Stimulated activated CD4-positive, alpha-beta T cell treated with anti-CD3 and anti-CD28 coated beads, Interleukin-12 subunit alpha, Interleukin-12 subunit beta, amount 100 ng/mL, for 4 hours (primary cell): ENCODE results near the gene RASSF1.

Experiments used
- DNase-seq: peaks from one replicate; pipeline ENCODE4 v3.0.0-alpha.2; 2020

Gene RASSF1

GRCh38 chr3:50340448-50341329, at the start of gene RASSF1:
RASSF1 (minus strand) TSS chr3:50340836; CDS start chr3:50340805, 31 bp downstream.
- DNase-seq: peak; percentile 64

- DNase-seq: no peak
These were observed 48.8 kb upstream of the RASSF1 start for GRCh38 chr3:50389414-50389767.

DNA sequence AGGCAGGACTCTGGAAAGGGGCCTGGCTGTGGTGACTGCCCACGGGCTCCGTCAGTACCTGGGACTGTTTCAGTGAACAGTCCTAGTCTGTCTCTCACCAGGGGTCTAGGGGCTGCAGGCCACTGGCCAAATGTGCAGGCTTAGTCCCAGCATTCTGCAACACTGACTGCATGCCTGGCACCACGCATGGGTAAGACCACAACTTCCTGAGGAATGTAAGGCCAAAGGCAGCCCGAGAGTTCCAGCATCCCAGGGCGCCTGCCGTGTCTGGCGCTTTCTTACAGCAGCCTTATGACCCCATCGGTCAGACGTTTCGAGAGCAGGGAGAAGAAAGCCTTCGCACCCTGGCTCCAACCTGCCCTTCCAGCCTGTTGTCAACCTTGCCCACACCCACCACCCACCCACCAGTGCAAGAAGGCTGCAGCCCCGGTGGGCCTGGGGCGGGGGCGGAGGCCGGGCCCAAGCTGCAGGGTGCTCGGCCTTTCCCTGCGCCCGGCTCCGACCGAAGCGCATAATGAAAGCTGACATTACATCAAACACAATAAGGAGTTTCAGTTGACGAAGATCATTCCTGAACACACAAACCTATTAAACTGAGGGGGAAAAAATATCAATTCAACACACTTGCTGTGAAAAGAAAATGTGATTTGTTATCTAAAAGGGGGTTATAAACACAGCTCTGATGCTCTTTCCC, 48.2 kb upstream of the RASSF1 start:
- no peak for DNase-seq

DNA sequence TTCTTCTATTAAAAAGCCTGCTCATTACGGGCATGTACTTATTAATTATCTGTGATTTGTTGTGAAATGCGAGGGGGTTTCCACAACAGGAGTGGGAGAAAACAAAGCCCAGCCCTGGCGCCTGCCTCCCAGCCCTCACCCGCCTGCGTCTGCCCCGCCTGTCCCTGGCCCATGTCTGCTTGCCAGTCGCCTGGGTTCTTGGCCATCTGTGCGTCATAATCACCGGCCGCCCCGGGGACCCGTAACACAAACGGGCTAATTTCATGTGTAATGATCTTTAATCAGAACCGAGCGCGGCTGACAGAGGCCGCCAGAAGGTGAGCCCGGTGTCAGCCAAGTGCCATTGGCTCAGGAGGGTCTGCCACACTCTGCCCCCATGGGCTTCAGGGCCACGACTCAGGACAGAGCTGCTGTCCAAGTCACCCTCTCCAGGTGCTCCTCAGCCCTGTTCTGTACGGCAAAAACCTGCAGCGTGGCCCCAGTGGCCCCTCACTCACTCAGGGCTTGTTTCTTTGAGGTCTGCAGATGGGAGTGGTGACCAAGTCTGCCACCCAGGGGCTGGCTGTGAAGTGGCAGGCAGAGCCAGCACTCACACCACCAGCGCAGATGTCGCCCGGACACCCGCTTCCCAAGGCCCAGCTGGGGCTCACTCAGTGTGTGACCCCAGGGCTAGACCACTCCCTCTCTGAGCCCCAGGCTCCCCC, 47.5 kb upstream of the RASSF1 start:
- no peak for DNase-seq

GRCh38 chr3:50385754-50386153, 45.1 kb upstream of the RASSF1 start:
- DNase-seq: no peak

DNA sequence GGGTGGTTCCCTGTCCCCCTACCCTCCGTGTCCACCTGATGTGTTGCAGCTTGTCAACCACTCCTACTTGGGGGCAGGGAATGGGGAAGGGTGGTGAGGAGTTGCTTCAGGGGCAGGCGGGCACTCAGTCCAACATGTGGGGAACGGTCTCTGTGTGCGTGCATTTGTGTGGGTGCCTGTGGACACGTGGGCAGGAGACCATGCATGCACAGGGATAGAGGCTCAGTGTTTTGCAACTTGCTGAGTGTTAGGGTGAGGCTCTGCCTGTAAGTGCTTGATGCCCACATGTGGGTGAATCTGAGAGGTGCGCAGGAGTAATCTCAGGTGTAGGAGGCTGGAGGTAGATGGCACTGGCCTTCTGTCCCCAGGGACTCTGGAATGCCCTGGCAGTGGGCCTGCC, 43.1 kb upstream of the RASSF1 start:
- no peak for DNase-seq

DNA sequence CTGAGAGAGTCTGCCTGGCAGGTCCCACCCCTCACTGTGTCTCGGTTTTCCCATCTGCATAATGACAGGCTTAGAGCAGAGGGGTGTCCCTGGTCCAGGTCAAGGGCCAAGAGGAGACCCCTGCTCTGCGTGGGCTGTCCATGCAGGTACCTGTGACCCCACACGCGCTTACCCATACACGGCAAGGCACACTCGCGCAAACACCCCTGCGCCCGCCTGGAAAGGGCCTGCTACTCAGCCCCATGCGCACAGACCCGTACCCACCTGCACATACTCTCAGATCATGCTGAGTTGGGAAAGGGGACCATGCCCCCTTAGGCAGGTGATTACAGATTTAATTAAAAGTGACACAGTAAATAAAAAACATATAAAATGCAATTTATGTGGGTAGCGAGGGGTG, 42.1 kb upstream of the RASSF1 start:
- no peak for DNase-seq

GRCh38 chr3:50381383-50381782, 40.7 kb upstream of the RASSF1 start:
- no peak for DNase-seq

DNA sequence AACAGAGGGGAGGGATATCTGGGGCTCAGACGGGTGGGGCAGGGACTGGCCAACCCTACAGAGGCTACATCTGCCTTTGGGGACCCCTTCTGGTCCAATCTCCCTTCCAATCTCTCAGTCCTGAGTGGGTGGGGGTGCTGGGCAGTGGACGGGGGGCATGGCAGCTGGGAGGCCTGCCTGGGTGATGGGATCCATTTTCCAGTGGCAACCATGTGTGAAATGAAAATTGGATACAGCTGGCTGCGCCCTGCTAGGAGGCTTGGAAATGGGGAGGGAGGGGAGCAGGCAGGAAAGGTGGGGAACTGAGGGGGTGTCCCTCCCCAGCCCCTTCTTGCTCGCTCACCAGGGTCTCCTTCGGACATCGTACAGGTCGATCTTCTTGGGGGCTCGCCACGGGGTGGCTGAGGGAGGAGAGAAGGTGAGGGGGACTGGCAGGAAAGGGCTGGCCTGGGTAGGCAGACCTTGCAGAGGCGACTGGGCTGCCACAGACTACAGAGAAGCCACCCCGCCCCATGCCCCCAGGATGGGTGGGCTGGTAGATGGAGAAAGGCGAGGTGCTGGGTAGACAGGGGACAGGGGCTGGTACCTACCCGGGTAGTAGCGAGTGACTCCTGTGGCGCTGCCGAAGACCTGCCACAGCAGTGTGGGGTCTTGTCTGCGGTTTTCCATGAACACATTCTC, 39.9 kb upstream of the RASSF1 start:
- no peak for DNase-seq

GRCh38 chr3:50378757-50379156, 38.1 kb upstream of the RASSF1 start:
- no peak for DNase-seq

DNA sequence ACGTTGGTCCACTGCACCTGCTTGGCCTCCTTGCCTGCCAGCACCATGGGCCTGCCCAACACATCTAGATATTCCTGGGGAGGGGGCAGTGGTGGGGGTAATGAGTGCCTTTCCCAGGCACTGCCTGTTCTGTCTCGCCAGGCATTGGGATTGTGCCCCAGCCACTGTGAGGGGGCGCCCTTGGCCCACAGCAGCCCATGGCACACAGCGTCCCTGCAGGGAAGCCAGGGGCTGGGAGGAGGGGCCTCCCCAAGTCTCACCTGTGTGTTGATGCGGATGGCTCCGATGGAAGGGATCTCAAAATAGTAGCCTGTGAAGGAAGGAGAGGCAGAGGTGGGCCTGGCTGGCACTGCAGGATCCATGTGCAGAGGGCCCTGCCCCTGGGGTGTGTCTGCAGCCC, 37.4 kb upstream of the RASSF1 start:
- no peak for DNase-seq

DNA sequence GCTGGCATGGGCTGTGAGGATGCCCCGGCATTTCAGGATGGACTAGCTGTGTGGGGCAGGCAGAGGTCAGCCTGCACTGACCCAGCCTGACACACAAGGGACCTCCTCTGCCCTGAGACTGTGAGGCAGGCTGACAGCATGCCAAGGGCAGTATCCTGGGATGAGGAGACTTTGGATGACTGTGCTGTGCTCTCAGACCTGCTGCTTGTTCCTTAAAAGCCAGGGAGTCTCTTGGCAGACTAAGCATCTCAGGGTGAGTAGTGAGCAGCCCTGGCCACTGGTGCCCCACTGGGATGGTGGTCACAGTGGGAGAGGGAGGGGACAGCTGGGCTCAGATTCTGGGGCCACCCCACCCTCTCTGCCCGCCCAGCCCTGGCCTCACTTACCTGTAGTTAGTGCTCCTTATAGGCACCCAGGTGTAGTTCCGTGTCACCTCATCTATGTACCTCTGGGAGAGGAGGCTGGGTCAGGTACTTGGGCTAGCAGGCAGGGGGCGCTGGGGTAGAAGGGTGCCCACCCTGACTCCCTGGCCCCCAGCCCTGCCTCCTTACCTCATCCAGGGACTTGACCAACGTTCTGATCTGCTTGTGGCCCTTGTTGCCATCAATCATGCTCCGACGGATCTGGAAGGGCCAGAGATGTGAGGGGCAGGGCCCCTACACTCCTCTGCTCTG, 34.8 kb upstream of the RASSF1 start:
- no peak for DNase-seq

DNA sequence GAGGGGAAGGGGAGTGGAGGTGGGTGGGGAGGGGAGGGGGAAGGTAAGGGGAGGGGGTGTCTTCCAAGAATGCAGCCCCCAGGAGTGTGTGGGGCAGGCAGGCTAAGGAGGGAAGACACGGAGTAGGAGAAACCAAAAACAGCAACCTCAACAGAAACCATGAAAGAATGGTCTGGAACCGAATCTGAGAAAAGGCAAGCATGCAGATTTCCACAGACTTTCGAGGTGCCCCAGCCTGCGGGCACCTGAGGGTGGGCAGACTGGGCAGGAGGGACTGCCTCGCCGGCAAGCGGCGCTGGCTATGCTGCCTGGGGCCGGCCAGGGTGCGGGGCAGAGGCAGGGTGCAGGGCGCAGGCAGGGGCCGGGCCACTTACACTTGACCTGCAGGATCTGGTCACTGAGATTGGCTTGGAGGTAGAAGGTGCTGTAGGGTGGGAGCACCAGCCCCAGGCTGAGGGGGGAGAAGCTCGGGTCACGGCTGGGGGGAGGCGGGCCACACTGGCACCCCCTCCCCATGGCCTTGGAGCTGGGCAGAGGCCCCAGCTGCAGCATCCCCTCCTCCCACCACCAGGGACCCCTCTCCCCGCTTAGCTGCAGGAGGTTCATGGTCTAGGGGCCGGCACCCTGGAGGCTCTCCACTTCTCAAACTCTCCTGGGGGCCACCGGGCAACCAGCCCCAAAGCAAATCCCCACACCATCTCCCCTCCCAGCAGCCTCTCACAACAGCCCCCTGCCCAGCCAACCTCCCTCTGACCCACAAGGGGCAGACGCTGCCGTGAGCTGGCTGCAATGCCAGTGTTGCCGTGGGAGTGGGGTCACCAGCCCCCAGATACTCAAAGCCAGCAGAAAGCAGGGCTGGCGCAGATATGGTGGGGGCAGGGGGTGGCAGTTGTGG, 34.0 kb upstream of the RASSF1 start:
- no peak for DNase-seq

DNA sequence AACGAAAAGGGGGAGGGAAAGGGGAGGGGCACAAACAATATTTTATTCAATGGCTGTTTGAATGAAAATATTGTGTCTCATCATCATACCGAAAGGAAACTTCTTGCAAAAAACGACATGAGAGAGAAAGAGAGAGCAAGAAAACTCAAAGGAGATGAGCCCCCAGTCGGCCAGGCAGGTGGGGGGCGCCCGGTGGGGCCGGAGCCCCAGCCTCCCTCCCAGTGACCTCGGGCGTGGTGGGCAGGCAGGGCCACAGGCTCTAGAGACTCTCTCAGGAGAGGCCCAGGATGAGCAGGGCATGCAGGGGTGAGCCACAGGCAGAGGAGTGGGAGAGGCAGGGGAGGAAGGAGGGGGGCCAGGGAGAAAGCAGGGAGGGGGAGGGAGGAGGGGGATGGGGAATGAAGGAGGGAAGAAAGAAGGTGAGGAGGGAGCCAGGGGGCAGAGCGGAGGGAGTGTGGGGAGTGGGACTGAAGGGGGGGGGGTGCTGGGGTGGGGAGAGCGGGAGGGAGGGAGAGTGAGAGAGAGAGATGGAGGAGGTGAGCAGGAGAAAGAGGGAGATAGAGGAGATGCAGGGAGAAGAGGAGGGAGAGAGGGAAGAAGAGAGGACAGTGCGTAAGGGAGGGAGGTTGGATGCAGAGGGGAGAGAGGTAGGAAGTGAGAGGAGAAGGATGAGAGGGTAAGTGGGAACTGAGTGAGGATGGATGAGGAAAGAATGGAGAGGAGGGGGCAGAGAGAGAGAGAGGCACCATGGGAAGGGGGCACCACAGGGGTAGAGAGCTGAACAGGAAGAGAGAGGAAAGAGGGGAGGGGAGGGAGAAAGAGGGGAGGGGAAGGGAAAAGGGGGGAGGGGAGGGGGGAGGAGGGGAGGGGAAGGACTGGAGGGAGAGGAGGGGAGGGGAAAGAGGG, 32.8 kb upstream of the RASSF1 start:
- no peak for DNase-seq

DNA sequence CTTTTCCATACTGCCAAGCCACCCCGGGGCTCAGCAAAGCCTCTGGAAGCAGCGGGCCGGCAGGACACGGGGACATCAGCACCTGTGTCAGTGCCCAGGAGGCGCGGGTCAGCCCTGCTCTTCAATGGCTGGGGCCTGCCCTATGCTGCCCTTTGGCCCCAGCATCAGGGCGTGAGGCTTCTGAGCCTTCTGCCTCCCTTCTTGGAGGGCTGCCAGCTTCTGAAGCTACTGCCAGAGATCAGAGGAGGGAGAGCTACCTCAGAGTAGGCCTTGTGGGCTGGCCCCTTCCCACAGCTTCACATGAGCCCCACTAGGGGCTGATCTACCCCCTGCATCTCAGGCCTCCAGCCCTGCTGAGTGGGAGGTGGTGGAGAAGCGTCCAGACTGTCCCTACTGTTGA, 31.7 kb upstream of the RASSF1 start:
- DNase-seq: no peak

DNA sequence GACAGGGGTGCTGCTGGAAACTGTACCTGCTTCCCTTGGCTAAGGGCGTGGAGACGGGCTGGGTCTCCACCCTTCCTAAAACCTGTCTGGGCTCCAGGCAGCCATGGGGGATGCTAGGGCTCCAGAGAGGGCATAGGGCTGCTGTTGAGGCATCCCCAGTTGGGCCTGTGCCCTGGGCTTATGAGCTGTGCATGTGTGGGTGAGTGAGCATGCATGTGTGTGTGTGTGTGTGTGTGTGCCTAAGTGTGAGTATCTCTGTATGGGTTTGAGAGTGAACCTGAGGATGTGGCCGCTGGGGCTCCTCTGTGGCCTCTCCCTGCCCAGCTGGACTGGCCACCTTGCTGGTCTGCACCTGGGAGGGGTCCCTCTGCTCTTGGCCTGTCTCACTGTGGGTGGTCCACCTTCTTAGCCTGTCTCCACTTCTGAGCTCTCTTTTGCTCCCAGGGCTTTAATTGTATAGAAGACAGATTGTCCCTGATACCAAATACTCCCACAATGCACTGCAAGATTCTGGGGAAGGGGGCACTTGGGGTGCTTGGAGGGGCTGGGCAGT, 30.6 kb upstream of the RASSF1 start:
- no peak for DNase-seq

DNA sequence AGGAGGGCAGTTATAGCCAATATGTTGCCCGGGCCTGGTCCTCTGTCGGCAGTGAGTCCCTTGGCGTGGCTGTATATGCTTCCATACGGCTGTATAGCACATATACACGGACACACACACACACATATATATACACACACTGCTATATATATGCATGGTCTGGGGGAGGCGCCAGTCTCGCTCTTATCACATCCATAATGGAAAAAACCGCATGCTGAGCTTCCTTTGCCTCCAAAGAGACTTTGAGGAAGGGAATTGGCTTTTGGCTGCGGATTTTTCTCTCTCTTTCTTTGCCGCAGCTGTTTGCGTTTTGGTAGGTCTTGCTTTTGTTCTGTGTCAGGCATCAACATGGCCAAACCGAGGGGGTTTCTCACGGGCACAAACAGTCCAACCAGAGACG, 30.0 kb upstream of the RASSF1 start:
- DNase-seq: no peak

- DNase-seq: no peak
These were observed 28.5 kb upstream of the RASSF1 start for GRCh38 chr3:50369012-50369670.

DNA sequence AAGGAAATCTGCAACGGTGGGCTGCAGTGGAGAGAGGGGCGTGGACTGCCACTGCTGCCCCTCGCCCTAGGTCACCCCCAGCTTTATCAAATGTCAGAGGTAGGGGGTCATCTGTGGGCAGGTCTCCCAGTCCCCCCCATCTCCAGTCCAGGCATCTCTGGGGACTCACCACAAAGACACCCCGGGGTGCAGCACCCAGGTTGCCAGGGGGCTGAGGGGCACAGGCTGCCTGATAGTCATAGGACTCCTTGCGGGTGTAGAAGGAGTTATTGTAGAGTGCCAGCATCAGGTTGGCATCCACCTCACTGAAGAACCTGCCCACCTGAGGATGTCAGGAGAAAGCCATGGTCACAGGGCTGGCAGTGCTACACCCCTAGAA, 25.2 kb upstream of the RASSF1 start:
- DNase-seq: no peak
